ENCODE data around the gene ELMOD1.

ELMOD1 gene

DNA sequence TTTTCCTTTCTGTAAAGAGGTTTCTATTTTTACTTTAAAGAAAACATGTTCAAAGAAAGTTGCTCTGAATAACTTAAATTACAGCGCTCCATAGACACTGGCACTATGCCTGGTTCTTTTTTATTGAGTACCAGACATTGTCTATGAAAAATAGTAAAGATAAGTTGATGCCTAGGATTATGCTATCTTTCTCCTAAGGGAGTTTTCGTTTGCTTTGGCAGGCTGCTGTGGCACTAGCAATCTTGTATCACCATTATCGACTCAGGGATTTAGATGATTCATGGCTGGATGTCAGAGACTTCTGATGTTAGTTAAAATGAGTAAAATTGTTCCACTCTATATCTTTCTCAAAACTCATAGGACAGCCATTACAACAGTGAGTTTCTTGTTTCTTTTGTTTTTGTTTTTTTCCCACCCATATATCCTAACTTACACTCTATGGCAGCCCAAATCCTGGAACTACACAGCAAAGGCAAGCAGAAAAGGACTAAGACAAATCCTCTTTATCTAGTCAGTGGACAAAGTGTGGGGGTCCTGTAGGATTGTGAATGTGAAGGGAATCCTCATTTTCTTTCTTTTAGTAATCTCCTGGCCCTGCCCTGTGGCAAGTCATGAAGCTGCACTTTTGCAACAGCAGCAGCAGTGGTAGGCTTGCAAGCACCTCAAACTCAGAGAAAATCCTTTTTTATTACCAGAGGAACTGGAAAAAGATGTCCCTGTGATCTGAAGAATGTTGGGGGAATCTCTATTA, 100.2 kb downstream of the ELMOD1 start:
- DNase-seq: no peak

DNA sequence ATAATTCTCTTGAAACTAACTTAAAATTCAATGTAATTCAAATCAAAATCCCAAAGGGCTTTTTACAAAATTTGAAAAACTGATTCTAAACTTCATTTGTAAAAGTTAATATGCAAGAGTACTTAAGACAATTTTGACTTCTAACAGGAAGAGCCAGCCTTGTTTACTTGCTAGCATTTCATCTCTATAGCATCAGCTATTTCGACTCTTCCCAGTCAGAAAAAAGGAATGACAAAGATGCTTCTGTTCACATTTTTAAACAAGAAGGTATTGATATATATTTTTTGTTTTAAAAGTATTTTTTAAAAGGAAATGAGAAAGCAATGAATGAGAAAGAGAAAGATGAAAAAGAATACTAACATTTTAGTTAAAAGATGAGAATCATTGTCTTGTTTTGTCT, 104.5 kb downstream of the ELMOD1 start:
- DNase-seq: no peak

DNA sequence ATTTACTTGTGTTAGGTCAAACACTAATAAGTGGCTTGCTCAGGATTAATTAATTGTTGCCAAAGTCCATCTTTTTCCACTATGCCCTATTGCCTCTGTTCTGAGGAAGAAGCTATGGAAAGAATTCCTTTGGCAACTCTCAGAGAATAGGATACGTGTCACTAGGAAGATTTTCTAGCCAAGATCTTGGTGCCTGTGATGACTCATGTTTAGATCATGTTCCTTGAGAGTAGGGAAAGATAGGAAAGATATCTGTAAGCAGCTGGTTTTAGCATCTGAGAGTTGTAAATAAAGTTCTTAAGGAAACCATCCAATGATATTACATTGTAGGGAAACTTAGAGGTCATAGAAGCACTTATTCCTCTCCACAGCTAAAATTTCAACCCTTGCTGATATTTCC, 105.2 kb downstream of the ELMOD1 start:
- no peak for DNase-seq

DNA sequence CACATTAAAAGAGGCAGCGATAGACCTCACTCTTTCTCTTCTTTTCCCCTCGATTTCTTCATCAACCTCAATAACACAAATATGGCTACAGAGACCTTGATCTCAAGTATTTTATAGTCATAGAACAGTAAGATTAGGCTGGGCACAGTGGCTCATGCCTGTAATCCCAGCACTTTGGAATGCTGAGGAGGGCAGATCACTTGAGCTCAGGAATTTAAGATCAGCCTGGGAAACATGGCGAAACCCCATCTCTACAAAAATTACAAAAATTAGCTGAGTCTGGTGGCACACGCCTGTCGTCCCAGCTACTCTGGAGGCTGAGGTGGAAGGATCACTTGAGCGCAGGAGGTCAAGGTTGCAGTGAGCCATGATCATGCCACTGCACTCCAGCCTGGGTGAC, 106.3 kb downstream of the ELMOD1 start:
- DNase-seq: no peak

DNA sequence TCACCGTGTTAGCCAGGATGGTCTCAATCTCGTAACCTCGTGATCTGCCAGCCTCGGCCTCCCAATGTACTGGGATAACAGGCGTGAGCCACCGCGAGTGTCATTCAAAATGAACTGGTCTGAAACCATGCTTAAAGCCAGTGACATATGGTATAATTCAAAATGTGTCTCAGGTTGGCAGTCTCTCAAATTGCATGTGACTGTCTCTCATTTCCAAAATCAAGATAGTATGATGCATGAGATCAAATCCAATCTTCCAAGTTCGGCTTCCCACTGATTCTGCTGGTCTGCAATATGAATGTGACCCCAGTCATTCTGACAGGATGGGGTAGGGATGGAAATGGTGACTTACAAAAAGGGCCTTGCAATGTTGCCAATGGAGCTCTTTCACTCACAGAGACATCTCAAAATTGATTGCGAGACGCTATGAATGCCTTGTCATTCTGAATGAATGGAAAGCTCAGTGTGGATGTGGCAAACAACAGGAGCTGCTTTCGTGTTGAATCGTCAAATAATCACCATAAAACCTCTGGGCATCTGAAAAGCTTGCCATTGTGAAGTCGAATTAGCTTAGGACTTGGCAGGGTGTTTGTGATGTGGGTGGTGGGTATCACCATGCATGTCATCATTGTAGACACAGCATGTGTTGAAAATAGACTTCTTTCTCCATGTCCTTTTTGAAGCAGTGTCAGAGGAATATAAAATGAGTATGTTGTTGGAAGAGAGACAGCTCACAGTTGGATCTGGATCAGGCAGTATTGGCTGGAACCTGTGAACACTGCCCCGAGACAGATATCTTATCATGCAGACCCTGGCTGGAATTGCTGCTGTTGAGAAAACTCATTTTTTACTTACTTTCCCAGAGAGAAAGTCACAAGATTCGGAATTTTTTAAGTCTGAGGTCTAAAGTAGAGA, 108.7 kb downstream of the ELMOD1 start:
- DNase-seq: no peak

DNA sequence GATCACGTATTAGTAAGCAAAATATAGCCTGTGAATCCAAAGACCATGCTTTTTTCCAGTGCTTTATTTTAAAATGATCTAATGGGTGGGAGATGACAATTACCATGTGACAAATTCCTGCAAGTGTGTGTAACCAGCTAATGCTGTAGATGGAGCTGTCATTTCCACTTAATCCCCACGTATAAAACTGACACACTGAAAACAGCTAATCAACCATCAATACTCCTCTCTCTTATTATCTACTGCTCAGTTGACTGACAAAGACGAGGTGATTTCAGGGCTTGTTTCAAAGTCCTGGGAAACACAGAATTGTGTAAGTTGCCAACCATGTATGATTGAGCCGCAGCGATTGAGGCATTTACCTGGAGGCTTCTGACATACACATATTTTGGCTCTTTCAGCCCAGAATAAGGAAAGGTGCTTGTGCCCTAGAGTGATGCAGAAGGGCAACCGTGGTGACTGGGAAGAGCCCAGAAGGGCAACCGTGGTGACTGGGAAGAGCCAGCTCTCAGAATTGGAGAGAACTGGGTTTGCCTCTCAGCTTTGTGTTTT, 111.2 kb downstream of the ELMOD1 start:
- no peak for DNase-seq

DNA sequence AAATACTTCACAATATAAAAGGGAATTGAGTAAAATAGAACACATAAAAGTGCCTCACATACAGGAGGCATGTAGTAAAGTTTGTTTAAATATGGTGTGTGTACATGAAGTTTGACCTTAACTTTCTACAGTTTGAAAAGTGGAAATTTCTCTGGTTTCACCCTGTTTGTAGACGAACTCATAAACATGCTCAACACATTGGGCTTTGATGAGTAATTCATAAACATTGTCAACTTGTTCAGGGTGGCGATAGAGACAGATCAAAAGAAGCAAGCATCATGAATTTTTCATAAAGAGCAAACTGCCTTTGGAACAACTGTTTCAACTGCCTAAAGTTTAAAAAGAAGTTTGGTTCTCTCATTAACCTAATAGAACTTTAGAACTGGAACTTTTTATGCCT, 111.8 kb downstream of the ELMOD1 start:
- DNase-seq: no peak

DNA sequence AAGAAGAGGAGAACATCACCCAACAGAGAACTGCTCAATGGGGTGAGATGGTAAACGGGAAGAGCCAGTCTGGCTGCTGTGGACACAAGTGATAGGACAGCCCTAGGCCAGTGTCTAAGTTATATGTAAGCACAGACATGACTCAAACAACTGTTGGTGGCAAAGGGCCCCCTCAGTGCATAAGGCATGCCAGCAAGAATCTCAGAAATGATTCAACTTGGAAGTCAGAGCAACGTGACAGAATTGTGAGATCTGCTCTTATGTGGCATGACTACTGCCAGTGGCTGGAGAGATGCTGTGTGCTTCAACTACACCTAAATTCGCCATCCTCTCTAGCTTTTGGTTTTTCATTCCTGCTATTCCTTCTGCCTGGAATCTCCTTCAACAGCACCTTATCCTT, 113.5 kb downstream of the ELMOD1 start:
- no peak for DNase-seq

DNA sequence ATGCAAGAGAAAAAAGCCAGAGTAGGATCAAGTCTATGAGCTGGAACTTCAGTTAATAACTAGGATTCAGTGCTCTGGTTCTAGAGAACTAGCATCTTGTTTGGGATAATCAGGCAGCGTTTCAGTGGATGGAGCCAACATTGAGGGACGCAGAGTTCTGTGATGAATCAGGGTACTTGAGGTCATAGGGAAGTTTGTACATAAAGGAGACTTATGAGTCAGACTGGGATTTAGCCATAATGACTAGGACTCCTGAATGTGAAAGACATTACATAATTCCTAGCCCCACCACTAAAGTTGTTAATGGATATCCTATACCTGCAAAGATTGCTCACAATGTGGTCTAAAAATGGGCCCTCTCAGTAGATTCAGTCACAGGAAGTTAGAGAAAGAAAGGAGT, 114.1 kb downstream of the ELMOD1 start:
- DNase-seq: no peak

DNA sequence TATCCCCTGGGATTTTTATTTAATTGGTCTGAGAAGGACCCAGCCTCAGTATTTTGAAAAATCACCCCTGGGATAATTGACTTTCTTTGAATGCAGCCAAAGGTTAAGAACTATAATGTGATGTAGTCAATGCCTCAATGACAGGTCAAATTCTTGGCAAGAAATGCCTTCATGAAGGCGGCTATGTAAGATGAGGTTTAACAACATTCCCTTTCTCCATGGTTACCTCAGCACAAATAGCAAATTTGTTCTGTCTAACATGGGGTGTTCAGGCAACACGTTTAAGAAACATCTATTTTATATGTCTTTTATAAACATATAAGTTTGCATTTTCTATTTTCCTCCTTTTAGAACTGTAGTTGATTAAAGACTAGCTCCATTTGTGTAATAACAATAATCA, 115.6 kb downstream of the ELMOD1 start:
- DNase-seq: no peak

DNA sequence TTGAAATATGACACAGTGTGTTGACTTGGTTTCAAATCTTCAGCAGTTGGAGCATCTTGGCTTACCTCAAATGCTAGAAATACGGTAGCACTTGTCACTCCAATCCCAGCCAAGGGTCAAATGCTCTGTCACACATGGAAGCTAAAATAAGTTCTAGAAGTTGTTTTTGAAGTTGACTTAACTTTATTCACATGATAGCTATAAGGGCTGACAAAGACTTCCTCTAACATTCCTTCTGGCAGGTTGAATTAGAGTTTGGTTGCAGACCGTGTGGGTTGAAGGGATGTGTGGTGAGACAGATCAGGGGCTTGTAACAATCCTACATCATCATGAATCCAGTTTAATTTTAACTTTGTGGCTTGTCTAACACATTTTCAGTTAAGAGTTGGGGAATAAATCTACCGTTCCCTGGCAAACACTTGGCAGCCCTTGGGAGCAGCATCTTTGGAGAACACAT, 116.3 kb downstream of the ELMOD1 start:
- DNase-seq: no peak

DNA sequence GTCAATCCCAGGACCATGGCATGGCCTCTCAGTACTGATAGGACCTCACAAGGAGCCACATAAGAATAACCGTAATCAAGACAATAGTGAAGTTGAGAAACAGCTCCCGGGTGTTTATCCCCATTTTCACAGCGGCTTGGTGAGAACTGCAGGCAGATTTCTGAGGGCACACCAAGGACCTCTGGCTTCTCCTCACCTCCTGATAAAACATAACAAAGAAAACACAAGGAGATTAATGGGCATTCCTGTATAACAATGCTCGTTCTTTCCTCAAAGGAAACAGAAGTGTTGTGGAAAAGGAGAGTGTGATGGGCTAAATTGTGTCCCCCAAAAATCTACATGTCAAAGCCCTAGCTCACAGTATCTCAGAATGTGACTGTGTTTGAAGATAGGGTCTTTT, 116.9 kb downstream of the ELMOD1 start:
- no peak for DNase-seq

DNA sequence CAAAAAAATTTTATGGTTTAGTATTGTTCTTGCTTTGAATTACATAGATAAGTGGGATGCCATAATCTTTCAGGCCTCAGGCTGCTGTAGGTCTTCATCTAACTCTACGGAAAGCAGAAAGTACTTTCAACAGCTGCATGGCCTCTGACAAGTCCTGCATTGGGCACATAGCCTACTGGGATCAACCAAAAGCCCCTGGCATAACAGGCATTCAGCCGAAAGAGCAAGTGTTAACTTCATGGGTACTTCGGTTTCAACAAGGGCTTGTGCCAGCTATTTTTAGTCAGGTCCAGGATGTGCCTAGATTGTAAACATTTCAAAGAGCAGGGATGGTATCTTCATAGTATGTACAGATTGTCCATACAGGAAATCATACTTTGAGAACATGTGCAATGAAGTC, 117.8 kb downstream of the ELMOD1 start:
- no peak for DNase-seq

DNA sequence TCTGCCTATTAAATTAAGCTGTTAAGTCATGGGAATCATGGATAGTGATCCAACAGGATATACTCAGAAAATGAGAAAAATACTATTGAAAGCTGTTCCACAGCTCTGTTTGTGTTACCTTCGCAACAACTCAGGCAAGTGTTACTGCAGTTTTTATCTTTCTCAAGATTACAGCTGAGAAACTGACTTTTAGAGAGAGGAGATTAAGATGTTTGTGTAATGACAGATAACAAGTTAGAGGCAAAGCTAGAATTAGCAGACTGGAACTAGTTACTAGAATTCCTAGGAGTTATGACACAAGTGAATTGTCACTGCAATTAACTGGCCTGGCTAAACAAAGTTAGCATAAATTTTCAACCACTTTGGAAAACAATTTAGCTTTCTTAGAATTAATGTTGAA, 119.4 kb downstream of the ELMOD1 start:
- DNase-seq: no peak

DNA sequence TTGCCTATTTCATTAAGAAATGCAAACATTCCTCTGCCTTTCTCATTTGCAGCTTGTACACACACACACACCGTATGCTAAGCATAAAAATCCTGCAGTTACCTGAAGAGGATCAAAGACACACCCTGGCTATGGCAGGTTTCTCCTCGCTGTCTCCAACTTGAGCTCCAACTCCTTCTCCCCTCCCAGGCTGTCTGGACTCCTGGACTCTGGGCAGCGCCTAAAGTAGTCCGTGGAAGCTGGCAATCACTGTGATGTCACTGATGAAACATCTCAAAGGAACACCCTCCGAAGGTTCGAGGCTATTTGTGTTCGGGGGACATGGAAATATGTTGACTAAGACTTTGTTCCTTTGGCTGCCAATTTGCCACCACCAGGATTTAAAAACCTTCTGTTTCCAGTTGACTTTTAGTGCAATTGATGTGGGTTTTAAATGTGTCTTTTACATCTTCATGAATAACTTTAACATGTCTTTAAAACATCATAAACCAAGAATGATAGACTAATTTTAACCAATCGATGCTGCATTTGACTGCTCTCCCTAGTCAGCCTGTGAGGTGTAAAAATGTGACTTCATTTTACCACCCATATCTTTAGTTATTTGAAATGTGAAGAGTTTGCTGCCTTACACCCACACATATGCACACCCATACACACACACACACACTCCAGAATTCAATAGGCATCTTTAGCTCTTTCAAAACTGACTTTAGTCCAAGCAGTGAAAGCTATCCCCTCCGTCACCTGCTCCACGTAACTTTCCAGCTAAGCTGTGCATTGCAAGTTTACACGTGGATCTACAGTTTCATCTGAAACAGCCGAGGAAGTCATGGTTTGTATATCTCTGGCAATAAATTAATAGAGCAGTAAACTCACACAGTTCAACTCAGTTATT, 121.2 kb downstream of the ELMOD1 start, which contains the start of gene SLN:
Gene SLN, minus strand, starts transcription at position 196 of the 895 bp plus-strand sequence.
- DNase-seq: no peak

DNA sequence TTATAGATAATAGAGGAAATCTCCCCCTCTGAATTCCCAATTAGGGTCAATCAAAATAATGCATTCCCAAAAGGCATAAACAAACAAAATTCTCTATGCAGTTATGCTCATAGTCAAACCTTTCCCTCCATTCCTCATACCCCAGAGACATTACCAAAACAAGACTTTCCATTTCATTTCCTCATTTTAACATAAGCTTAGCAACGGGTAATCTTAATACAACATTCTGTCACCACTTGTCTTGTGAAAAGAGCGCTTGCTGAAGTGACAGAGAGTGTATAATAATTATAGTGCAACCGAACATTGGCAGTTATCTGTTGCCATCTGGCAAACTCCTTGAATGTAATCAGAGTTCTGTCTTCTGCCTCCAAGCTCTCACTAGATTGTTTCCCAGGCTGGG, 122.1 kb downstream of the ELMOD1 start:
- DNase-seq: no peak
